ENCODE results near the gene P2RX2. TPM values are rescaled to one million over a fixed set of nuclear protein-coding genes. Genes with fewer than 3 reads are reported as not detected.

Gene P2RX2
- total and polyA plus RNA-seq, 2 of the 4 experiments (the other 2 are of a cell fraction): not detected

GRCh38 chr12:132592282-132592970 lies 26.1 kb upstream of the P2RX2 start (continued):
- TF ChIP-seq CTCF (conservative IDR thresholded peaks at IDR 0.05; ENCODE audit: low read depth, low read length) (no peak), USF2 (IDR thresholded peaks at IDR 0.05; ENCODE audit: low read depth, low read length) (no peak), CEBPB (IDR thresholded peaks at IDR 0.05; ENCODE audit: low read depth, low read length) (no peak)

Data from IMR-90 (cell line).